Smooth muscle cell (in vitro differentiated cells): ENCODE data around the gene DLG5. TPM values are rescaled to one million over a fixed set of nuclear protein-coding genes. Genes with fewer than 3 reads are reported as not detected.

Experiments
- DNase-seq: peaks from one replicate; lab custom pipeline; 2025; ENCODE audit not compliant: unreplicated experiment; lab: John Stamatoyannopoulos, UW
- H2AFZ ChIP-seq: fragments of 200-600 bp; sonication (generic); 2 replicates; pipeline ENCODE4 v1.6.0; 2016; ENCODE audit warnings: antibody characterized with exemption, low read depth, mild to moderate bottlenecking
- H3F3A ChIP-seq: fragments of 200-600 bp; sonication (generic); 2 replicates; pipeline ENCODE4 v1.6.0; 2017; ENCODE audit warnings: antibody characterized with exemption, low read depth
- H3K27ac ChIP-seq: fragments of 200-600 bp; sonication (generic); 2 replicates; pipeline ENCODE4 v1.5.1; 2016; ENCODE audit warnings: low read depth, mild to moderate bottlenecking
- H3K27me3 ChIP-seq: fragments of 200-600 bp; sonication (generic); 2 replicates; pipeline ENCODE4 v1.6.1; 2016; ENCODE audit warnings: low read depth, mild to moderate bottlenecking
- H3K36me3 ChIP-seq: fragments of 200-600 bp; sonication (generic); 2 replicates; pipeline ENCODE4 v1.5.1; 2016; ENCODE audit warnings: low read depth
- H3K4me1 ChIP-seq: fragments of 200-600 bp; sonication (generic); 2 replicates; pipeline ENCODE4 v1.5.1; 2016; ENCODE audit warnings: low read depth
- H3K4me2 ChIP-seq: fragments of 200-600 bp; sonication (generic); 2 replicates; pipeline ENCODE4 v1.6.0; 2016; ENCODE audit warnings: mild to moderate bottlenecking
- H3K4me3 ChIP-seq: fragments of 200-600 bp; sonication (generic); 2 replicates; pipeline ENCODE4 v1.5.1; 2016; ENCODE audit warnings: mild to moderate bottlenecking
- H3K79me2 ChIP-seq: fragments of 200-600 bp; sonication (generic); 2 replicates; pipeline ENCODE4 v1.6.0; 2016; ENCODE audit warnings: low read depth, mild to moderate bottlenecking
- H3K9ac ChIP-seq: fragments of 200-600 bp; sonication (generic); 2 replicates; pipeline ENCODE4 v1.6.0; 2016; ENCODE audit warnings: low read depth
- H3K9me3 ChIP-seq: fragments of 200-600 bp; sonication (generic); replicated peaks from 2 replicates; pipeline ENCODE4 v1.5.1; 2016; ENCODE audit warnings: low read depth
- H4K20me1 ChIP-seq: fragments of 200-600 bp; sonication (generic); 2 replicates; pipeline ENCODE4 v1.6.0; 2016; ENCODE audit warnings: low read depth
- WGBS: methylation state at CpG from one replicate; pipeline ENCODE4 v1.1.7; 2016; ENCODE audit warnings: low lambda C conversion rate; 5-methylcytosine and 5-hydroxymethylcytosine counted together
- polyA plus RNA-seq: library from polyadenylated mRNA; unstranded; fragments of >200 nt; fragmentation: Nextera tagmentation; extraction: Ambion mirVana; gene quantifications from 2 replicates; pipeline ENCODE4 v1.2.1, GENCODE V29; 2016
- total RNA-seq: library from RNA; depleted of rRNA; stranded (reverse); fragments of >200 nt; gene quantifications from 2 replicates; pipeline ENCODE4 v1.2.3, GENCODE V29; 2014
- TF ChIP-seq, protein P1 (sequence below): fragments of 200-600 bp; sonication (generic); IDR thresholded peaks from 2 replicates; pipeline ENCODE4 v1.5.1; 2017; ENCODE audit warnings: borderline replicate concordance, mild to moderate bottlenecking, antibody characterized with exemption; ENCODE audit not compliant: insufficient read depth, poor library complexity, severe bottlenecking

Gene DLG5
- total and polyA plus RNA-seq, 2 experiments from 2014 or later = 11.3 to 21.8 TPM

DNA sequence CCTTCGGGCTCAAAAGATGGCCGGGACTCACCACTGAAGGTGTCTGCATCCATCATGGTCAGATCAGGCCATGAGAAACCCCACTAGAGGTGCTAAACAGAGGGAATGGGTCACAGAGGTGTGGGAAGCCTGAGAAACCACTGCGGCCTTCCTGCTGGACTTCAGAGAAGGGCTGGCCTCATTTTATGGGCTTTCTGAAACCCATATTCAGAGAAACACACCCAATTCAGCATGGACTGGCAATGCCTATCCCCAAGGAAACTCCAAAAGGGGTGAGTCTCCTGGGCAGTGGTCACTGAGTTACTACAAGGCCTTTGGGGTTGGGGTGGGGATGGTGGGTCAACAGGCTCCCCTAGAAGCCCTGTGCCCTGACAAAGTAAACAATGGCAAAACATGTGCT, 58.0 kb downstream of the DLG5 start:
- peaks cover 3% of the 10 kb centered on the region for H3K4me1 ChIP-seq
- DNase-seq = no peak
- 77% methylated on average over 3 of the region's 3 CpGs for WGBS

DNA sequence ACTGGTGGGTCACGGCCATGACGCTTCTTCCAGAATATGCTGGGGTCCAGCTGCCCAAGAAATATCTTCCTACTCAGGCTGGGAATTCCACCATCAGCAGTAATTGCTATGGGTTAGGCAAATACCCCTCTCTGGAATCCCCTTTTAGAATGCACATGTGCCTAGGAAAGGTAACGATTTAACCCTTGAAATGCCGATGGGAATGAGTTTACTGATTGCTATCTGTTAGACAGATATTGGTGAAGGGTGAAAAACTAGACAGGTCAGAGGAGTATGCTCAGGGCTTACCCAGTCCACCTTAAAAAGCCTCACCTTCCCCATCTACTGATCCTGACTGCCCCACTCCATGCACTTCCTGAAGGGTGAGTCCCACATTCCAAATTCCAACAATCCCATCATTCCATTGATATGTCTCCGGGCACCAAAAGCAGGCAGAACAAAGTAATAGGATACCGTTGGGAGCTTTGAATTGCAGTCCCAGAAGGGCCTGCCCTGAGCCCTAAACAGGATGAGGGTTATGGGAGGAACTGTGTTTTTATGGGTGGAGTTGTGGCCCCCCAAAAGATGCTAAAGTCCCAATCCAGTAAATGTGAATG, 59.3 kb downstream of the DLG5 start:
- Histone ChIP-seq H3K4me3 (no peak overlapping the region), H3K4me1 (peaks cover 3% of the 10 kb centered on the region), H4K20me1 (peaks cover 66% of the 10 kb centered on the region), H2AFZ (no peak overlapping the region), H3K9me3 (no peaks in the 10 kb centered on the region), H3K27ac (no peak overlapping the region), H3K79me2 (peaks cover 8% of the 10 kb centered on the region), H3F3A (no peaks in the 10 kb centered on the region), H3K4me2 (no peak overlapping the region), H3K9ac (no peak overlapping the region), H3K36me3 (no peaks in the 10 kb centered on the region), H3K27me3 (no peaks in the 10 kb centered on the region)
- TF ChIP-seq, protein P1, sequence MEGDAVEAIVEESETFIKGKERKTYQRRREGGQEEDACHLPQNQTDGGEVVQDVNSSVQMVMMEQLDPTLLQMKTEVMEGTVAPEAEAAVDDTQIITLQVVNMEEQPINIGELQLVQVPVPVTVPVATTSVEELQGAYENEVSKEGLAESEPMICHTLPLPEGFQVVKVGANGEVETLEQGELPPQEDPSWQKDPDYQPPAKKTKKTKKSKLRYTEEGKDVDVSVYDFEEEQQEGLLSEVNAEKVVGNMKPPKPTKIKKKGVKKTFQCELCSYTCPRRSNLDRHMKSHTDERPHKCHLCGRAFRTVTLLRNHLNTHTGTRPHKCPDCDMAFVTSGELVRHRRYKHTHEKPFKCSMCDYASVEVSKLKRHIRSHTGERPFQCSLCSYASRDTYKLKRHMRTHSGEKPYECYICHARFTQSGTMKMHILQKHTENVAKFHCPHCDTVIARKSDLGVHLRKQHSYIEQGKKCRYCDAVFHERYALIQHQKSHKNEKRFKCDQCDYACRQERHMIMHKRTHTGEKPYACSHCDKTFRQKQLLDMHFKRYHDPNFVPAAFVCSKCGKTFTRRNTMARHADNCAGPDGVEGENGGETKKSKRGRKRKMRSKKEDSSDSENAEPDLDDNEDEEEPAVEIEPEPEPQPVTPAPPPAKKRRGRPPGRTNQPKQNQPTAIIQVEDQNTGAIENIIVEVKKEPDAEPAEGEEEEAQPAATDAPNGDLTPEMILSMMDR = no peak
- 81% methylated on average over 6 of the region's 6 CpGs for whole genome bisulfite sequencing
- DNase-seq = no peak

More for the DNA sequence above, 58.0 kb downstream of the DLG5 start:
- TF ChIP-seq, protein P1 = no peak
- H3K4me3 ChIP-seq = no peak overlapping the region
- H3K79me2 ChIP-seq = peaks cover 4% of the 10 kb centered on the region
- no peaks in the 10 kb centered on the region for H3K36me3 ChIP-seq
- H3K27me3 ChIP-seq = no peaks in the 10 kb centered on the region
- no peaks in the 10 kb centered on the region for H3F3A ChIP-seq
- H3K9ac ChIP-seq = no peak overlapping the region
- peaks cover 69% of the 10 kb centered on the region for H4K20me1 ChIP-seq
- H3K9me3 ChIP-seq = no peaks in the 10 kb centered on the region
- H2AFZ ChIP-seq = no peak overlapping the region
- H3K4me2 ChIP-seq = no peak overlapping the region
- H3K27ac ChIP-seq = no peak overlapping the region

DNA sequence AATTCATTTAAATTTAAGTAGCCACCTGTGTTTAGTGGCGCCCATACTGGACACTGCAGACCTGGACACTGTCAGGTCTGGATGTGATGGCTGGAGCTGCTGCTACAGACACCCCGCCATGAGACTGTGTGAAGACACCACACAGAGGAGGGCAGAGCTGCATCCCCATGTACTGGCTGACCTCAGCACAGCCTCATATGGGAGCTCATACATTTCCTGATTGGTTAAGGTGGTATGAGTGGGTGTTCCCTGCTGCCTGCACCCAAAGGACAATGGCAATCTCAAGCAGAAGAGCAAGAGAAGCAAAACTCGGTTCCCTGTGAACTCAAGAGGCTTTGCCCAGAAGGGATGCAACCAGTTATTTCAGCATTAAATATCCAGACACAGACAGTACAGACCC, 60.0 kb downstream of the DLG5 start:
- Histone ChIP-seq H3K9me3 (no peaks in the 10 kb centered on the region), H3K9ac (no peak overlapping the region), H3F3A (no peaks in the 10 kb centered on the region), H3K79me2 (peaks cover 11% of the 10 kb centered on the region), H4K20me1 (peaks cover 66% of the 10 kb centered on the region), H3K36me3 (no peaks in the 10 kb centered on the region), H2AFZ (no peak overlapping the region), H3K27ac (no peak overlapping the region), H3K27me3 (no peaks in the 10 kb centered on the region), H3K4me2 (no peak overlapping the region), H3K4me3 (no peak overlapping the region), H3K4me1 (peaks cover 3% of the 10 kb centered on the region)
- no peak for DNase-seq
- TF ChIP-seq, protein P1 = no peak
- 94% methylated on average over 3 of the region's 3 CpGs for WGBS
